Subcutaneous adipose tissue (tissue), 4 donors: Measurements from ENCODE around the gene HCAR2. TPM values are rescaled to one million over a fixed set of nuclear protein-coding genes. Genes with fewer than 3 reads are reported as not detected.
"Not testable (repeated sequence)": the region's sequence is repeated elsewhere in the genome, so short reads cannot be mapped to it uniquely, and the experiment has no call there.

Experiments
- total RNA-seq, 4 donors: library from RNA; depleted of rRNA; stranded (reverse); fragments of >200 nt; gene quantifications; one replicate each; pipeline ENCODE4 v1.1.0, GENCODE V29; 2016
- TF ChIP-seq, protein P1 (sequence below): fragments of 450-650 bp; IDR thresholded peaks from one replicate; pipeline ENCODE4 v1.5.1; 2016; ENCODE audit warnings: low read depth, mild to moderate bottlenecking, control low read depth, antibody characterized with exemption, moderate library complexity

HCAR2 gene
- total RNA-seq, 4 donors from 2014 or later = 7.7 to 15.8 (median 10.9) TPM

GRCh38 chr12:122724641-122725243, 21.6 kb upstream of the HCAR2 start:
- TF ChIP-seq, protein P1, sequence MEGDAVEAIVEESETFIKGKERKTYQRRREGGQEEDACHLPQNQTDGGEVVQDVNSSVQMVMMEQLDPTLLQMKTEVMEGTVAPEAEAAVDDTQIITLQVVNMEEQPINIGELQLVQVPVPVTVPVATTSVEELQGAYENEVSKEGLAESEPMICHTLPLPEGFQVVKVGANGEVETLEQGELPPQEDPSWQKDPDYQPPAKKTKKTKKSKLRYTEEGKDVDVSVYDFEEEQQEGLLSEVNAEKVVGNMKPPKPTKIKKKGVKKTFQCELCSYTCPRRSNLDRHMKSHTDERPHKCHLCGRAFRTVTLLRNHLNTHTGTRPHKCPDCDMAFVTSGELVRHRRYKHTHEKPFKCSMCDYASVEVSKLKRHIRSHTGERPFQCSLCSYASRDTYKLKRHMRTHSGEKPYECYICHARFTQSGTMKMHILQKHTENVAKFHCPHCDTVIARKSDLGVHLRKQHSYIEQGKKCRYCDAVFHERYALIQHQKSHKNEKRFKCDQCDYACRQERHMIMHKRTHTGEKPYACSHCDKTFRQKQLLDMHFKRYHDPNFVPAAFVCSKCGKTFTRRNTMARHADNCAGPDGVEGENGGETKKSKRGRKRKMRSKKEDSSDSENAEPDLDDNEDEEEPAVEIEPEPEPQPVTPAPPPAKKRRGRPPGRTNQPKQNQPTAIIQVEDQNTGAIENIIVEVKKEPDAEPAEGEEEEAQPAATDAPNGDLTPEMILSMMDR = no peak

DNA sequence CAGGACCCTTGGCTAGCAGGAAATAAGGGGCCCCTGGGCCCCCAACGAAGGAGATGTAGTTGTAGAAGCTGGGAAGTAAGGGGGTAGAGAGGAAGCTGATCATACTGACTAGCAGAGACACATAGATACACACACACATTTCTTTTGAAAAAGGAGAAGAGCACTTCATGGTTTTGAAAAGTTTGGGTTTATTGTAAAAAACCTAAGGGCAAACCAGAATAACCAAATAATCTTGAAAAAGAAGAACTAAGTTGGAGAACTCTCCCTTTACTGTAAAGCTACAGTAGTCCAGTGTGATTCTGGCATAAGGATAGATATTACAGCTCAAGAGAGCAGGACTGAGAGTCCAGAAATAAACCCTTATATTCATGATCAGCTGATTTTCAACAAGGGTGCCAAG, 19.2 kb upstream of the HCAR2 start:
- TF ChIP-seq, protein P1 = no peak

- TF ChIP-seq, protein P1 = no peak
Measured at GRCh38 chr12:122721057-122721545, 17.9 kb upstream of the HCAR2 start.

DNA sequence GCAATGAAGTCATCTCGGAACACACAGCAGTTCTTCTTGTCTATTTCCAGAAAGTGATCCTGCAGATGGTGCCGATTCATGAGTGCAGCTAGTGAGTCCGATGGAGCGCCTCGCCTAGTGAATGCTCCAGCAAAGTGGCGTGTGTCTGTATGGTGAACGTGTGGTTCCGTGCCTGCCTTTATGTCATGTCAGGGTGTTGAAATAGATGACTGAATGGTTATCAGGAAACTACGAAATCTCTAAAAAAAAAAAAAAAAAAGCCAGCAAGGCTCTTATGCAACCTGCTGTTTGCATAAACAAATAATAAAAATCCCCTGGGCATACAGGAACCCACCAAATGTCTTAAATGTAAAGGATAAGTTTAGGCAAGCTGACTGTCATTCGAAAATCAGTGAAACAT, 13.5 kb upstream of the HCAR2 start, which contains the start of gene HCAR3:
Gene HCAR3, minus strand, starts transcription at position 154 of the 400 bp plus-strand sequence. Its CDS starts 74 bp downstream, at position 80.
- TF ChIP-seq, protein P1 = not testable (repeated sequence)

DNA sequence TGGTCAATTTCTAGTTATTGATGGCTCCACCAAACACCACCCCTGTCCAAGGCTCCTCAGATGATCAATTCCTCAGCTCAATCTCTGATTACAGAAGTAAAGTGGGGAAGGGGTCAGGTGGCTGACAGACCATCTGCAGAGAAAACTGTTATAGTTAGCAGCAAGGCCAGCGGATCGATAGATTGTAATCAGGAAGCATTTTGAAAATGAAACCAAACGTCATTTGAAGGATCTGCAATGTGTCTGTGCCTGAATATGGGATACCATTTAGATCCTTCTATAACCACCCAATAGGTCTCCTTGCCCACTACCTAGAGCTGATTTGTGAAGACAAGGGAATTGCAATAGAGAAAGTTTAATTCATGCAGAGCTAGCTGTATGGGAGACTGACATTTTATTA, 11.6 kb downstream of the HCAR2 start:
- TF ChIP-seq, protein P1 = no peak

DNA sequence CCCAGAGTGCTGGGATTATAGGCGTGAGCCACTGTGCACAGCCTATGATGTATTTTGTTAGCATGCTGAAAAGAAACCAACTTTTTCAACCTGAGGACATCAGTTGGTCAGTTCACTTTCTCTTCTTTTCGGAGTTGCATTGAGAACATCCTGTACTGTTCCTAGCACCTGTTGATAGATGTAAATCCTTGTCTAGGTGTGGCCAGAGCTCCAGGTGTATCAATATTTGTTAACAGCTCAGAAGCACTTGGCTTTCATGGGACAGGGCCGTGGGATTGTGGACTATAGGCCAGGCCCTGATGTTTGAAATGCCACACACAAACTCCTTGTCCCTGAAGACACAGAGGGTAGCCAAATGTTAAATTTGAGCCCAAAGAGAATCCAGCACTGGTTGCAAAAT, 14.9 kb downstream of the HCAR2 start:
- TF ChIP-seq, protein P1 = no peak

- TF ChIP-seq, protein P1 = no peak
Measured at GRCh38 chr12:122687086-122687485, 16.1 kb downstream of the HCAR2 start.
